Measurements from ENCODE around the gene SRCIN1. TPM values are rescaled to one million over a fixed set of nuclear protein-coding genes. Genes with fewer than 3 reads are reported as not detected.

Gene SRCIN1
- total and polyA plus RNA-seq, 2 experiments from 2014 or later, result 2.3 to 10.8 TPM

DNA sequence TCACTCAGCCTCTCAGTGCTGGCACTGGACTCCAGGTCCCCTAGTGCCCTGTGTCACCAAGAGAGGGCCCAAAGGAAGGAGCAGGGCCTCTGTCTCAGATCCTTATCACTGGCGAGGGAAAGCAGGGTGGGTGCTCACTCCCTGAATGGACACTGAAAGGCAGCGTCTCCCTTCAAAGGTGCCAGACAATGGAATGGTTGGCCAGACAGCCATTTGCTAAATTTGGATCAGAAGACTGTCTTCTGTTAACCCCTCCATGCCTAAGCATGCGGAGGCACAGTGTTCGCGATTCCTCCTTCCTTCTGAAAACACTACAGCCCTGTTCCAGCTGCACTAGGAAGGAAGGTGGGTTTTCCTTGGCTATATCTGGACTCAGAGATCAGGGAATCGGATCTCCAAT lies 48.4 kb downstream of the SRCIN1 start:
- Histone ChIP-seq H3K9me3 (ENCODE audit: low read depth) (no peaks in the 10 kb centered on the region), H3K4me1 (ENCODE audit: low read depth) (peaks cover 15% of the 10 kb centered on the region), H3K36me3 (no peaks in the 10 kb centered on the region), H3K27me3 (peaks cover 42% of the 10 kb centered on the region), H3K4me3 (no peak overlapping the region), H3K27ac (no peak overlapping the region)
- TF ChIP-seq, protein P1, sequence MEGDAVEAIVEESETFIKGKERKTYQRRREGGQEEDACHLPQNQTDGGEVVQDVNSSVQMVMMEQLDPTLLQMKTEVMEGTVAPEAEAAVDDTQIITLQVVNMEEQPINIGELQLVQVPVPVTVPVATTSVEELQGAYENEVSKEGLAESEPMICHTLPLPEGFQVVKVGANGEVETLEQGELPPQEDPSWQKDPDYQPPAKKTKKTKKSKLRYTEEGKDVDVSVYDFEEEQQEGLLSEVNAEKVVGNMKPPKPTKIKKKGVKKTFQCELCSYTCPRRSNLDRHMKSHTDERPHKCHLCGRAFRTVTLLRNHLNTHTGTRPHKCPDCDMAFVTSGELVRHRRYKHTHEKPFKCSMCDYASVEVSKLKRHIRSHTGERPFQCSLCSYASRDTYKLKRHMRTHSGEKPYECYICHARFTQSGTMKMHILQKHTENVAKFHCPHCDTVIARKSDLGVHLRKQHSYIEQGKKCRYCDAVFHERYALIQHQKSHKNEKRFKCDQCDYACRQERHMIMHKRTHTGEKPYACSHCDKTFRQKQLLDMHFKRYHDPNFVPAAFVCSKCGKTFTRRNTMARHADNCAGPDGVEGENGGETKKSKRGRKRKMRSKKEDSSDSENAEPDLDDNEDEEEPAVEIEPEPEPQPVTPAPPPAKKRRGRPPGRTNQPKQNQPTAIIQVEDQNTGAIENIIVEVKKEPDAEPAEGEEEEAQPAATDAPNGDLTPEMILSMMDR (IDR thresholded peaks at IDR 0.05; ENCODE audit: low read depth, low read length), result no peak
- no peak for DNase-seq (ENCODE audit: low read depth in 1 of 2, low spot score in 1 of 2)

DNA sequence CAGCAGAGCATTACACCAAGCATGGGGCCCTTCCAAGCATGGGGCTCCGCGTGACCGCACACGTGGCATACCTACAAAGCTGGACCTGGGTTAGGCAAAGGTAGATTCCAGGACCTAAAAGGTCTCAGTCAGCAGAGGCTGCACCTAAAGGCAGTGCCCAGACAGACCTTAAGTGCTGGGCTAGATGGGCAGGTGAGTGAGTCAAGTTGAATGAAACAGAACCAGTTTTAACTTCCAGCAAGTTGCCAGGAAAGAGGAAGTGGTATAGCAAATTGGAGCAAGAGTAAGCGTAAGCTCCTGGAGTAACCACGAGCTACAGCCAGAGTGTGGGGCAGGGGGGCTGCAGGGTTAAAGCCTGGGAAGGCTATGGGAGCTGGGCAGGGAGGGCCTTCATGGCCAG lies 49.5 kb downstream of the SRCIN1 start:
- DNase-seq (ENCODE audit: low read depth in 1 of 2, low spot score in 1 of 2), result no peak
- Histone ChIP-seq H3K27ac (no peak overlapping the region), H3K4me3 (no peak overlapping the region), H3K4me1 (ENCODE audit: low read depth) (peaks cover 15% of the 10 kb centered on the region), H3K27me3 (peaks cover 30% of the 10 kb centered on the region), H3K36me3 (no peaks in the 10 kb centered on the region), H3K9me3 (ENCODE audit: low read depth) (no peaks in the 10 kb centered on the region)
- TF ChIP-seq, protein P1 (IDR thresholded peaks at IDR 0.05; ENCODE audit: low read depth, low read length), result no peak

DNA sequence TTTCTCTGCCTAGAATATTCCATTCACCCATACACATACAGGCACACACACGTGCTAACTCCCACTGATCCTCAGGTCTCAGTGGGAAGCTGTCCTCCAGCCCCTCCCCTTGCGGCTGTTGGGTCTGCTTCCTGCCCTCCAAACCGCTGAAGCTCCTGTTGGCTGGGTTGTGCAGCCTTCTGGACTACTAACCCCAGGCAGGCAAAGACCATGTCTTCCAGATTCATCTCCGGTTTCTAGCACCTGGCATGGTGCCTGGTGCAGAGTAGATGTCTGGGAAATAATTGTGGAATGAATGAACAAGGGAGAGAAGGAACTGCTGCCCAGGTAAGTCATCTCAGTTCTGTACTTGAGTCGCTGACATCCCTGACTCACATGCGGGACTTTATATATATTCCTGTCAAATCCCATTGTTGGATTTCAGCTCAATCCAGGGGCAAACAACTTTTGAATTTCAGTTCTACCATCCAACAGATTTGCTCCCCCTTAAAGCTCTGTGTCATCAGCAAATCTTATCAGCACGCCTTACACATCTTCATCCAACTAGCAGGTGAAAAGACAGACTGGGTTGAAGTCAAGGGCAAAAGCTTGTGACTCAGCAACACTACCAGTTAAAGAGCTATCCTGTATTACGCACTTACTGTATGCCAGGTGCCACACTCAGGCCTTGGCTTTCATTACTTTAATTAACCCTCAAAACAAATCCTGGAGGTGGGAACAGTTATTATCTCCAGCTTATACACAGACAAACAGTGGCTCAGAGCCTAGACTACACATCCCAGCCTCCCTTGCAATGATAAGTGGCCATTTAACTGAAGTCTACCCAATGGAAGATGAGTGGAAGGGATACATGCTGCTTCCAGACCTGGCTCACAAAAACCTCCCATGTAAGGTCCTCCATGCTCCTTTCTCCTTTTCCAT lies 51.1 kb downstream of the SRCIN1 start:
- peak in 1 of 2 donors; percentile 69 for DNase-seq (ENCODE audit: low read depth in 1 of 2, low spot score in 1 of 2)
- H3K27ac ChIP-seq, result no peak overlapping the region
- no peaks in the 10 kb centered on the region for H3K36me3 ChIP-seq
- H3K27me3 ChIP-seq, result peaks cover 15% of the 10 kb centered on the region
- TF ChIP-seq, protein P1 (IDR thresholded peaks at IDR 0.05; ENCODE audit: low read depth, low read length), result no peak
- H3K4me3 ChIP-seq, result no peak overlapping the region
- H3K9me3 ChIP-seq (ENCODE audit: low read depth), result no peaks in the 10 kb centered on the region
- H3K4me1 ChIP-seq (ENCODE audit: low read depth), result peaks cover 12% of the 10 kb centered on the region

DNA sequence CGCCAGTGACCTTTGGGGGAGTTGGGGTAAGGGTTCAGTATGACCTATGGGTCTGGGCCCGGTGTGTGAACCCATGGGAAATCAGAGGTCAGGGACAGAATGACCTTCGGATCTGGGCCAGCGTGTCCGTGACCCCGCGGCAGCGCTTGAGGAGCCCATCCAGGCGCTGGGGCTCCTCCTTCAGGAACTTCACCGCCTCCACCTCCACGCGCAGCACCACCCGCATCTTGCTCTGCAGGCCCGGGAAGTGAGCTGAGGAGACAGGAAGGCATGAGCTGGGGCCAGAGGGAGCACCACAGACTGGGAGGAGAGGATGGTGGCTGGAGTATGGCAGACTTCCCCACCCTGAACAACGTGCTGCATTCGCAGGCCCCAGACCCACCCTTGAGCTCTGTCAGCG lies 53.4 kb downstream of the SRCIN1 start:
- H3K27ac ChIP-seq, result no peak overlapping the region
- H3K4me1 ChIP-seq (ENCODE audit: low read depth), result no peaks in the 10 kb centered on the region
- TF ChIP-seq, protein P1 (IDR thresholded peaks at IDR 0.05; ENCODE audit: low read depth, low read length), result no peak
- H3K9me3 ChIP-seq (ENCODE audit: low read depth), result no peaks in the 10 kb centered on the region
- DNase-seq (ENCODE audit: low read depth in 1 of 2, low spot score in 1 of 2), result no peak
- H3K36me3 ChIP-seq, result no peaks in the 10 kb centered on the region
- no peak overlapping the region for H3K4me3 ChIP-seq
- H3K27me3 ChIP-seq, result no peaks in the 10 kb centered on the region

DNA sequence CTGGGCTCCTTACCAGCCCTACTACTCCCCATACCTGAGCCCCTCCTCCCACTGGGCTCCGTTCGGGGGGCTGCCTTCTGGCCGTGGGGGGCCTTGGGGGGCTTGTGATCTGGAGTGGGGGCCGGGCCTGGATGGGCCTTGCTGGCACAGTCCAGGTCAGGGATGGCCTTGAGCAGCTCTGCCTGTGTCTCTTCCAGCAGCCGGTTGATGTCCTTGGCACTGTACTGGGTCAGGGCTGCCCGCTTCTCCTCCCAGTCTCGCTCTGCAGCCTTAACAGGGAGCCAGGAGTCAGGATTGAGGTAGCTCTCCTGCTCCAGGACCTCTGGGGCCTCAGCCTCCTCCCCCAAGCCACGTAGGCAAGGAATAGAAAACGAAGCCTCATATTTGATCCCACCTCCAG lies 54.6 kb downstream of the SRCIN1 start:
- TF ChIP-seq, protein P1 (IDR thresholded peaks at IDR 0.05; ENCODE audit: low read depth, low read length), result no peak

More for the DNA sequence above, 54.6 kb downstream of the SRCIN1 start:
- Histone ChIP-seq H3K9me3 (ENCODE audit: low read depth) (no peaks in the 10 kb centered on the region), H3K36me3 (no peaks in the 10 kb centered on the region), H3K4me3 (no peak overlapping the region), H3K27me3 (no peaks in the 10 kb centered on the region), H3K27ac (no peak overlapping the region), H3K4me1 (ENCODE audit: low read depth) (no peaks in the 10 kb centered on the region)
- no peak for DNase-seq (ENCODE audit: low read depth in 1 of 2, low spot score in 1 of 2)
